Suppressor macrophage (primary cell): ENCODE data around the gene RNF144A.

ENCODE experiments used
- DNase-seq, 4 experiments: peaks; one replicate each; pipeline ENCODE4 v3.0.0-alpha.2; 2020 to 2022

Gene RNF144A

DNA sequence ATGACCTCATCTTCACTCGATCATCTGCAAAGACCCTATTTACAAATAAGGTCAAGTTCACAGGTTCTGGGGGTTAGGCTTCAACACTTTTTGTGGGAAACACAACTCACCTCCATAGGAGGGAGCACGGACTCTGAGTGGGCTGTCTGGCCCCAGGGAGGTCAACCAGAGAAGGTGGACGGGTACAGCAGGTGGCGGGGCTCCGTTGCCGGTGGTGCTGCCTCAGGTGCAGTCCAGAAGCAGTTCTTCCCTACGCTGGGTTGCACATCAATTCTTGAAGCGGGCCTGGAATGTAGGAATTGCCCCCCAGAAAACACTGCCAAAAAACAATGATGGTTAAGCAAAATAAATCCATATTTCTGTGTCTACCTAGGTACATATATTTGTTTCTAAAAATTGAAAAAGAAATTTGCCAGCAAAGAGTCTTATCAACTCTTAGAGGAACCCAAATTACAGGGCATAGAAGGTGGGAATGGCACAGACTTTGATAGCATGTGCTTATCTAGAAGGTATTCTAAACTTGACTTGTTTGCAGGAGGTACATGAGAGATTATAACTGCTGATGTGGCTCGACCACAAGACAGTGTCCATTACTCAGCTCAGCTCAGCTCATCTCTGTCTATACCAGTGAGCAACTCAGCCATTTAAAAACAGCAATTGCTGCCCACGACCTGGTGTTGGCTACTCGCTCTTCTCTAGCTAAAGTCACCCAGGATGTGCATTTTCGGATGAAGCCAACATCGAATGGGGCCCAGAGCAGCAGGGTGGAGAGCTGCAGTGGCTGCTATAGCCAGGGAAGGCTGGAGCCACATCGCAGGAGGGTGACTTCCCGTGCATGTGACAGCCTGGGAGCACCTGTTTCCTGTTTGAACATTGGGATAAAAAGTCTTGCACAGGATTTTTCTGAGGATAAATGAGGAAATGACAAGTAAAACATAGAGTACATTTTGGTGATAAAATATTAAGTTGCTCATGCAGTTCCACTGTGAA is 128.7 kb downstream of the RNF144A start:
- no peak for DNase-seq

DNA sequence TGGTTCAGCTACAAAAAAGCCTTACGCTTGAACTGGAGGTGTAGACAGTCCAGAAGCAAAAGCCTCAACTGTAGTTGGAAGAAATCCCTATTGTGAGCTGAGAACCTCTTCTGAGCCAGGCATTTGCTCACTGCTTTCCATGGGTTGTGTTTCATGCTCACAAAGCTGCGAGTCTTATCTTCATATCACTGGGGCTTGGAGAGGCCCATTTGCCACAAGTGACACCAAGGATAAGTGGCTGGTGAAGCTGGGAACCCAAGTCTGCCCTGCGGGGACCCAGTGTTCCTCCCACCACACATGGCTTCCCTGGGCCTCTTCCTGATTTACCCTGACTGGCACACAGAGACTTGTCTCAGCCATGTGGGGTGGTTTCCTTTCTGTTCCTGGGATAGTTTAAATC is 130.4 kb downstream of the RNF144A start:
- DNase-seq, result no peak

DNA sequence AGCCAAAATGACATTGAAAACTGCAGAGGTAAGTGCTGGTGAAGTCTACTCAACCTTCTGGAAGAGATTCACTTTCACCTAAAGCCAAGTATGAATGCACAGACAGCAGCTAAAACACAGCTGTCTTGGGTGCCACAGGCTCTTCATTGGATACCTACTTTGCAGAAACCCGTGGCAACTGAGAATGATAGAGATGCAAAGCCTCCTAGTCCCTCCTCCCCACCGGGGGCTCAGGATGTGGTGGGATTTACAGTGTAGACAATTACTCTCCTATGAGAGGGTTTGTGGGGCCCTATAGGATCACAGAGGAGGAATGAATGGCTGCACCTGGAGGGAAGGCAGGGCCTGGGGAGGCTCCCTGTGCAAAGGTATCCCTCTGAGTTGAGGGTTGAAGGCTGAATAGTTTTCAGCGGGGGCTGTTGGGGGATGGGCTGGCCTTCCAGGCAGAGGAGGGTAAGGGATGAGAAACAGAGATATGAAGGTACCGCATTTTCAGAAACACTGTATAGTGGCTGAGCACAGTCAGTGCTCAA is 131.6 kb downstream of the RNF144A start:
- no peak for DNase-seq

DNA sequence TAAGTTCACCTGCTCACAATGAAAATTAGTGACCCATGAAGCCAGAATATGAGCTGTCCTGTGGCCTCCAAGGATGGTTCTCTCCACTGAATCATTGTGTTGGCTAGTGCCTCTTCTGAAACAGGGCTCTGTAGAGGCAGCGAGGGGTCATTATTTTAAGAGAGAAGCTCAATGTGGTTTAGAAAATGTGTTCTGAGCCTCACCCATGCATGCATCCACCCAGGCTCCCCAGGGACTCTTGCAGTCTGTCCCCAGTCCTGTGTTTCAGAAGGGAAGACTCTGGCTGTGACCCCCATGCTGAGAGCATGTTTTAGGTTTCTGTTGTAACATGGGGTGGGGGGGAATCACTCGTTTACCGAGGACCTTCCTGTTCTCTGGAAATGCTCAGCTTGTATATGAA is 135.2 kb downstream of the RNF144A start:
- DNase-seq, result no peak

DNA sequence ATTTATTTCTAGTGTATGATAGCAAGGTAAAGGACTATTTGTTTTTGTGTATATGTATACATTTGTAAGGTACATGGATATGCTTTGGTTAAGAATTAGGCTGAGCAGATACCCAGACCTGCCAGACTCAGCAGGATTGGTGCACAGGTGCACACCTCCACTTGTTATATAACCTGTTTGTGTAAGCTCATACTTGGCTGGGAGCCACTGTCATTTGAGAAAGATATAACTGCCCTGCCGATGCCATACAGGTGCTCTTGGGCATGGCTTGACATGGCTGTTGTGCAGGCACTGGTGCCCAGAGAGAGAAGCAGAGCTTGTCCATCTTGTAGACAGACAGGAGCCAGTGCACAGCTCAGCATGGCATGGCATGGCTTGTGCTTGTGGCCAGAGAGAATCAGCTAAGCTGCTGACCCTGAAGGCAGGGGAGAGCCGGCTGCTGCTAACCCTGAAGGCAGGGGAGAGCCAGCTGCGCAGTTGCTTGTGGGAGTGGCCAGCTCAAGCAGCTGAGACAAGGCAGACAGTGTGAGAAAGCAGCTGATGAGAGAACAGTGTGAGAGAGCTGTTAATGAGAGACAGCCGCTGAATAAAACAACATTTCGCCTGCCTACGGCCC is 136.5 kb downstream of the RNF144A start:
- DNase-seq, result no peak

DNA sequence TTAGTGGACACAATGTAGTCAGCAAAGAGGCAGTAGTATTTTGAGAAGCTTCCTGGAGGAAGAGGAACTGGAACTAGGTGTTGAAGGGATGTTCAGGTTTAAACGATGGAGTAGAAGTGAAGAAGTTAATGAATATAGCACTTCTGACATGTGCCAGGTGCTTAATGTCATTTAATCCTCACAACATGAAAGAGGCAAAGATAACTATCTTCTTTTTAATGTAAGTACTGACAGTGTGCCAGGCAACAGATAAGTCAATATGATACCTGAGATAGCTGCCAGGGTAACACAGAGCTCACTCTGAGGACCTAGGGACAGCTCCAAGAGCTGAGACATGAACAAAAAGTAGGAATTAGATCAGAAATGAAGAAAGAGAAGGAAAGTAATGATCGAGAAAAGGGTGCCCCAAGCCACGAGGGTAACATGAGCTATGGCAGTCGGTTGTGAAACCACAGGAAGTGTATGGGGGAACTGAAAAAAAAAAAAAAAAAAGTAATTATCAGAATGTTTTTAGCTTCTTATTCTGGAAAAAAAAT is 140.7 kb downstream of the RNF144A start:
- DNase-seq, result peak; percentile 54 to 79 (median 68)

DNA sequence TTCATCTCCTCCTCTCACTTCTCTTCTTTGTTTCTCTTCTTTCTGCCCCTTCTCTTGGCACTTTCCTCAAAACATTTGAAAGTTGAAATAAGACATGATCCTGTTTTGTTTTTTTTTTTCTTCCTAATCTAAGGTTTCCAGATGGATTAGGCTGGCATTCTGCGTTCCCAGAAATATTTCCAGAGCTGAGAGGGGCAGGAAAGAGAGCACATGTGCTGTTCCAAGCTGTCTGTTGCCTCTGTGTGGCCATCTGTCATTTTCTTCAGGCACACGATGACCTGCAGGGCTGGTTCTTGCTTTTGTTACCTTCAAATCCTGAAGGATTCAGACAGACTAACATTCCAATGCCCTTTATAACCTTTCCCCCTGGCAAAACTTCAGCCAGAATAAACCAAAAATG is 142.9 kb downstream of the RNF144A start:
- DNase-seq, result no peak

DNA sequence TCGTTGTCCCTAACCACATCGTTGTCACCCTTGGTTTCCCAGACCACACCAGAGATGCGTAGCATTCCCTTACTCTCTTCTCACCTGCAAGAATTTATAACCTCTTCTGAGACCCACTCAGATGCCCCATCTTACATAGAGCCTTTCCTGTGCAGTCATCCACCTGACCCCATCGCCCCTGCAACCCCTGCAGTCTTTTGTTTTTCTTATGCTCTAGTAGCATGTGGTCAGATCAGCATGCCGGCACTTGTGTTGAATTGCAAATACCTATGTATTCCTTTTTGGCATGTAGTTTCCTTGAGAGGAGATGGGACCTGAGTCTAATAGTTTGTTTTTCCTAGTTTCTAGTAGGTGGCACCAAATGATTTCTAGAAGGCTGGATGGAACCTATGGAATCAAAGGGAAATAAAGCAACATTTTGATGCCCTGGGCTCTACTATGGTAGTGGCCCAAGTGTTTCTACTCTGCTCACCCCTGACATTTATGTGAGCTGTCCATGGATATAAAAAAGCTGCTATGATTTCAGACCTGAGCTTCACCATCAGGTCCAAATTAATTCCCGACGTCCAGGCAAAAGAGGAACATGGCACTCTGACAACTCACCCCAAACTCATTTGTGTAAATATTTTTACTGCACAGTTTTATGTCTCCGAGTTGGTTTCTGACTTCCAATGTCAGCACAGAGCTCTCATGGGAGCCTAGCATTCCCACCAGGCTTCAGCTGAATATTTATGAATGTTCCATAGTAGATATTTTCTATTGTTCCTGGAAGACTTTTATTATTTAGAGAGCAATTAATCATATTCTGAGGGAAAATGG is 143.6 kb downstream of the RNF144A start:
- DNase-seq, result no peak

DNA sequence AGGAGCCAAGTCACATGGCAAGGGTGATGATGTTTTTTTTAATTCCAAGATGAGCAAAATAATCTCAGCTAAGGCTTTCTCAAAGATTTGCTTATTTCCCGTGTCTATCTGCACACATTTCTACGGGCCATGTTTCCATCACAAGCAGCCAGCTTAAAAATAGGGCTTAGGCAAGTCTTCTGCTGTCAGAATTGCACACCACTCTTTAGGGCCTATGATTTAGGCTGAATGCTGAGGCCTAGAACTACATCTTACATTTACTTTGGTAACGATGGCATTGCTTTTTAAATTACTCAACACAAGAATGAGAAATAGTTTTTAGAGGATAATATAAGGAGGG is 144.2 kb downstream of the RNF144A start:
- no peak for DNase-seq

DNA sequence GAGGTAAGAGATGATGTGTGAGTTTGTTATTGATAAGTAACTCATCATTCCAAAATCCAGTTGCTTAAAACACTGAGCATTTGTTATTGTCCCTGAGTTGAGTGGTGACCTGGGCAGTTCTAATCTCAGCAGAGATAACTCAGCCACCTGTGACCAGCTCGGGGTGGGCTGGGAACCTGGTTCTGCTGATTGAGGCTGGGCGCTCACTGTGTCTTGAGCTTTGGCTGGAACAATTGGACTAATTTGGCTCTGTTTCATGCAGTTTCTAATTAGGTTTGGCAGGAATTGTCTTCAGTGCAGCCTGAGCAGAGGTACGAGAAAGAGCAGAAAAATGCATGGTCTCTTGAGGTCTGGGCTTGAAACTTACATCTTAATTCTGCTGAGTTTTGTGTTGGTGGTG is 144.7 kb downstream of the RNF144A start:
- DNase-seq, result no peak

DNA sequence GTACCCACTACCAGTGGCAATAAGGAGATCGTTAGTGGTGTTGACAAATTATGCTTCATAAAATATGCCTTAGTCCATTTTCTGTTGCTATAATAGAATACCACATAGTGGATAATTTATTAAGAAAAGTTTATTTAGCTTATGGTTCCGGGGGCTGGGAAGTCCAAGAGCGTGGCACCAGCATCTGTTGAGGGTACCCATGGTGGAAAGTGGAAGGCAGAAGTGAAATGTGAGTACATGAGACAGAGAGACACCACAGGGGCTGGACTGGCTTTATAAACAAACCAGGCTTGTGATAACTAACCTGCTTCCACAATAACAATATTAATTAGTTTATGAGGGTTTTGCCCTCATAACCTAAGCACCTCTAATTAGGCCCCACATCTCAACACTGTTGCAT is 146.6 kb downstream of the RNF144A start:
- DNase-seq, result no peak

DNA sequence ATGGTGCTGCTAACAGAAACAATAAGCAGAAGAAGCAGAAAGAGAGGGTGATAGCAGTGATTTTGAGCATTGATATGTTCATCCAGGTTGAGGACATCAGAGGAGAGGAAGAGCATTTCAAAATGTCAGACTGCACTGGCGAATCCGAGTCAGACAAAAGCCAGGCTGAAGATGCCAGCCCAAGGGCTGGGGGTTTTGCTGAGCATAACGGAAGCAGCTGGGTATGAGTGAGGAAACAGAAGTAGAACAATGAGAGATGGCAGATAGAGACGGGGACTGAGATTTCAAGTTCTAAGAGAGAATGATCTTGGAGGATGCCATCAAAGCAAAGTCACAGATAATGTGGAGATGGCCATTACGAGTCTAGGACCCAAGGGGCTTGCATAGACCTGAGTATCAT is 151.2 kb downstream of the RNF144A start:
- no peak for DNase-seq

DNA sequence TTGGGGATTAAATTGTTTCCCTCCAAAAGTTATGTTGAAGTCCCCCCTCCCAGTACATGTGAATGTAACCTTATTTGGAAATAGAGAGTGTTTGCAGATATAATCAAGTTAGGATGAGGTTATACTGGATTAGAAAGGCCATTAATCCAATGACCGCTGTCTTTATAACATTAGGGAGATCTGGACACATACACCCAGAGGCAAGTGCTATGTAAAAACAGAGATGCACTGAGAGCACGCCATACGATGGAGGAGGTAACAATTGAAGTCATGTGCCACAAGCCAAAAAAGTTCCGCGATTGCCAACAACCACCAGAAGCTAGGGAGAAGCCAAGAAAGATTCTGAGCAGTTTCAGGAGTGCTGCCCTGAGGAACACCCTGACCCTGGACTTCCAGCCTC is 153.3 kb downstream of the RNF144A start:
- no peak for DNase-seq

DNA sequence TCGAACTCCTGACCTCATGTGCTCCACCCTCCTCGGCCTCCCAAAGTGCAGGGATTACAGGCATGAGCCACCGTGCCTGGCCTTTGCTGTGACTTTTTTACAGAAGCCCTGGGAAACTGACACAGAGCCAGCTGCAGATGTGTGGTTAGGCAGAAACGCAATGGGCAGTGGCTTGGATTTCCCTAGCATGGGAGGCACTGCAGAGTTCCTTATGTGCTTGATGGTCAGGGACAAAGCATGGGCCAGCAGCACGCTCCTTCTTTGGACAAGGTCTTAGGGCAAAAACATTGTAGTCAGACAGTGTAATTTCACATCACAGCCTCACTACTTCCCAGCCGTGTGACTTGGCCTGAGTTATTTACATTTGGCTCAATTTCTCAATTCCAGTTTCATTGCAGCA is 153.9 kb downstream of the RNF144A start:
- peak; percentile 11 to 74 (median 41) for DNase-seq

DNA sequence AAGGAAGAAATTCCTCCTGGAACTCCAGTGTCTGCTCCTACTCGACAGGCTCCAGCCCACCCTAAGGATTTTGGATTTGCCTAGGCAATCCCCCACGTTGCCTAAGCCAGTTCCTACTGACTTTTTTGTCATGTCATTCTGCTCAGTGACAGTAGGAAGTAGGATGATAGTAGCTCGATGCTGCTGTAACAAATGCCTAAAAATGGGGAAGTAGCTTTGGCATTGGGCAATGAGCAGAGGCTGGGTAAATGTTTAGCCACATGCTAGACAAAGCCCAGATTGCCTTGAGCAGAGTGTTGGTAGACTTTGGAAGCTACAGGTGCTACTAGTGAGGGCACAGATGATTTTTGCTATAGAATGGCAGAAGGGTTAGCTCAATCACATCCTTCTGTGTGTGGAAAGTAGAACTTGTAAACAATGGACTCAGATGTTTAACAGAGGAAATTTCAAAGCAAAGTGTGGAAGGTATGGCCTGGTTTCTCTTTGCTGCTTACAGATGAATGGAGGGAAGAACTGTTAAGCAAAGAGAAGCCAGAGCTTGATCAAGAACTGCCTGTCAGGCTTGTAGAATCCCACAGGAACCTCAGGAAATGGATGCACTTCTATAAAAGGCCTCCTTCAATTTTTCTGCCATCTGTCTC is 154.8 kb downstream of the RNF144A start:
- DNase-seq, result peak; percentile 81 to 92 (median 88)

DNA sequence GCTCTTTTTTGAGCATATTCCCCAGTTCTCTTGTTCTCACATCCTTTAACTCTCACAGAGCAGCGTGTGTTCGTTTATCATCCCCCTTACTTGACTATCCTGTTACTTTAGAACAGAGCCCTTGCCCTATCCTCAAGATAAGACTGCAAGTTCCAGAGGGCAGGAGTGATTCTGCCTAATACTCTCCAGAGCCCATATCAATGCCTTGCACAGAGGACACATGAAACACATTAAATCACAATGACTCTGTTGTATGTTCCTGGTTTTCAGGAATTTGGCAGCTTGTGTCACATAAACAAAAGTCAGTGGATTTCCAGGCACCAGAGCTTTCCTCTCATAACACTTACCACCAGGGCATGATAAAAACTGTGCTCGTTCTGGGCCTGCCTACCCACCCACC is 156.7 kb downstream of the RNF144A start:
- DNase-seq, result no peak

DNA sequence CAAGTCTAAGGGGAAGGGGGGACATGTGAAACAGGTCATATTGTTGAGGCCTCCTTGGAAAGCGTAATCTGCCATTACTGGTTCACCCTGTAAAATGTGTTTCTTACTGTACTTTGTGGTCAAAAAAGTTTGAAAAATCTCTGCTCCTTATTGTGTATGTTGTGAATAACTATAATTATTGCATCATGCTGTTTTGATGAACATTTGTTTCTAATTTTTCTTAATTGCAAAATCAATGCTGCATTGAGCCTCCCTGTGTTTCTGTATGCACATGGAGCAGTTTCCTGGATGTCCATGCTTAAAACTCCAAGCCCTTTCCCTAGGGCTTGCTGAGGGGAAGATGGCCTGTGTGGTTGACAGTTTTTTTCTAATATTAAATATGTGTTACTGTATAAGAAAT is 158.6 kb downstream of the RNF144A start:
- DNase-seq, result no peak

DNA sequence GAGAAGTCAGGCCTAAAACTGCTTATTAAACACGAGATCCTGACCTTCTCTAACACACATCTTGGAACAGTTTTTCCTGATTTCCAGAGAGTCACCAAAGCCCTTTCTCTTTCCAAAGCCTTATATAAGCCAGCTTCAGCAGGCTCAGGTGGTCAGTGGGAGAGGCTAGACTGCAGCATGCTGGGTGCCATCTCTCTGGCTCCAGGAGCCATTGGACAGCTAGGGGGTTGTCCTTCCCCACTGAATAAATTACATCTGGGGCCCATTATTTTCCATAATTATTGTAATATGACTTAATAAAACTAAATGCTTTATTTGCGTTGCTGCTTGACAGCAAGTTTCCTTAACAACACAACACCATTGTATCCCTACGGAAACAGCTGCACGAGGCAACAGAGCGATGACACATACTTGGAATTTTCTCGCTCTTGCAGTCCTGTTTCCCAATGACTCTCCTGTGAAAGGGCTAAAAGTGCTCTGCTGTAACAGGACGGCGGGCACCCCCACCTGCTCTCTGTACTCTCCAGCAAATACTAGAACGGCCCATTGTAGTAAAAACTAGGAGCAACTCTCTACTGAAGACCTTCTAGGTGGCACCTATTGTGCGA is 160.6 kb downstream of the RNF144A start:
- no peak for DNase-seq

DNA sequence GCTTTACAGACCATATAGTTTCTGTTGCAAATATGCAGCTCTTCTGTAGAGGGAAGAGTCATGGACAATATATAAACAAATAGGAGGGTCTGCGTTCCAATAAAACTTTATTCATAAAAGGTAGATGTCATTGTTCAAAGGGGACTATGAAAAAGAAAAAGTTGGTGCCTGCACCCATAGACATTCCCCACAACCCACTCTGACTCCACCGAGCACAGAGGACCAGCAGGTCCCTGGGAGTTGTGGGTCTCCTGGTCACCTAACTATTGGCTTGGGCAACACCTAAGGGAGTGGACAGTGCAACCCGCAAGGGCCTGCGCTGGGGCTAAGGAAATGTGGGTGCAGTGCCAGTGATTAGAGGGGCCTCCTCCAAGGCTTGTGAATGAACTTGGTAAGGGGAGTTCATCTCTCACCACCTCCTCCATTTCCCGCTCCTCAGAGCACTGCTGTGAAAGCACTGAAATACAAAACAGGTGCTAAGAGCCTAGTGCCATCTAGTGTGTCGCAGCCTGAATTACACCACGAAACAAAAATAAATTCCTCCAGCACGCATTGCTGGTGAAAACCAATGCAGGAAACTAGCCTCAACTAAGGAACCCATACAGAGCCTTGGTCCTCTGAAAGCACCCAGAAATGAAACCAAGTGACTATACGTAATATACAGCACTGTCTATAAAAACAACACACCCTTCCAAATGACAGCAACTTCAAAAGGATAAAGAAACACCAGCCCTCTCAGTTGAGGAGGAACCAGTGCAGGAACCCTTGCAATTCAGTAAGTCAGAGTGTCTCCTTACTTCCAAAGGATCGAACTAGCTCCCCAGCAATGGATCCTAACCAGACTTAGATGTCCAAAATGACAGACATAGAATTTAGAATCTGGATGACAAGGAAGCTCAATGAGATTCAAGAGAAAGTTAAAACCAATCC is 166.6 kb downstream of the RNF144A start:
- peak; percentile 44 to 50 (median 48) for DNase-seq

DNA sequence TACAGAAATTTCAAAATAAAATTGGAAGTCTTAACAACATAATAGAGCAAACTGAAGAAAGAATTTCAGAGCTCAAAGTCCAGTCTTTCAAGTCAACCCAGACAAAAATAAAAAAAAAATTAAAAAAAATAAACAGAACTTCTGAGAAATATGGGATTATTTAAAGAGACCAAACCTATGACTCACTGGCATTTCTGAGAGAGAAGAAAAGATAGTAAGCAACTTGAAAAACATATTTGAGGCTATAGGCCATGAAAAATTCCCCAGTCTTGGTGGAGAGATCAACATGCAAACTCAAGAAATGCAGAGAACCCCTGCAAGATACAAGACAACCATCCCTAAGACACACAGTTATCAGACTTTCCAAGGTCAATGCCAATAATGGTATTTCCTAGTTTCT is 167.4 kb downstream of the RNF144A start:
- no peak for DNase-seq

DNA sequence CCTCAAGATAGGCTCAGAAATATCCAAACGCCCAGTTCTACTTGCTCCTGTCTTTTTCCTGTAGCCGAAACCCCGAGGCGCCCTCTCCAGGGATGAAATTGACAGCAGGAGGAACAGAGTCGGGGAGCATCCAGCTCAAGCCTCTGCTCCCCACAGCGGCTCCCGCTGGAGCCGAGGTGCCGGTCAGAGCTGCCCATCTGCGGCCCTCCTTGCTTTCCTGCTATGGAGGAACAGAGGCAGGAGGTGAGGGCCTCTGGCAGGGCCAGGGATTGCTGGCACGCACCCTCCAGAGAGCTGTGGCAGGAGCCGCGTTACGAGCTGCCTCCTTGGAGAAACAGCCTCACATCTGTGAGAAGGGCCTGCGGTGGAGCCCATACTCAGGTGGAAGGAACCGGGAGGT is 172.1 kb downstream of the RNF144A start:
- DNase-seq, result no peak
